A549 (cell line): ENCODE results near the gene SAP130.

ENCODE experiments used
- CEBPB ChIP-seq, 2 experiments: fragments of >200 bp in 1 of 2; sonication (Bioruptor Twin) in 1 of 2; formaldehyde crosslinking in 1 of 2; IDR thresholded peaks; 2 replicates each; pipeline ENCODE4 v1.6.1; 2012 to 2016
- CTCF ChIP-seq: fragments of >200 bp; sonication (Bioruptor Twin); formaldehyde crosslinking; IDR thresholded peaks from 3 replicates; pipeline ENCODE4 v1.5.1; 2016
- EP300 ChIP-seq, 2 experiments: fragments of >200 bp; sonication (Bioruptor Twin); formaldehyde crosslinking; IDR thresholded peaks; 2 replicates in 1 of 2; 3 replicates in 1 of 2; pipeline ENCODE4 v1.6.1; 2016 to 2017
- MAFK ChIP-seq: fragments of 450-650 bp; IDR thresholded peaks from 2 replicates; pipeline ENCODE4 v1.6.1; 2014; ENCODE audit not compliant: partially characterized antibody
- MAZ ChIP-seq: fragments of 150-350 bp; IDR thresholded peaks from 2 replicates; pipeline ENCODE4 v1.6.1; 2014; ENCODE audit warnings: antibody characterized with exemption, low read depth, low read length, borderline replicate concordance
- RARB ChIP-seq: fragments of 250-450 bp; sonication (Bioruptor Pico); IDR thresholded peaks from 2 replicates; pipeline ENCODE4 v1.8.0; 2021; ENCODE audit warnings: mild to moderate bottlenecking, moderate library complexity

GRCh38 chr2:128040166-128040771 is 12.4 kb upstream of the SAP130 start:
- no peak for TF ChIP-seq MAFK
- TF ChIP-seq RARB (CRISPR knock-in tag) = no peak
- TF ChIP-seq CTCF = no peak
- no peak for TF ChIP-seq MAZ
- no peak for TF ChIP-seq EP300 (IDR thresholded peaks at IDR 0.05)
- TF ChIP-seq CEBPB (IDR thresholded peaks at IDR 0.05) = no peak
